ENCODE results near the gene NFATC2IP.

GRCh38 chr16:28958216-28958615 lies 7.5 kb downstream of the NFATC2IP start:
- TF ChIP-seq CTCF (conservative IDR thresholded peaks at IDR 0.05) (no peak), EZH2 (IDR thresholded peaks at IDR 0.05; ENCODE audit: low read depth) (no peak)
